Esophagus squamous epithelium (tissue), 4 donors: ENCODE results near the gene SRSF7.

Experiments used
- POLR2A ChIP-seq, 4 donors: fragments of 450-650 bp; IDR thresholded peaks; one replicate each; pipeline ENCODE4 v1.6.1; 2017; ENCODE audit warnings: antibody characterized with exemption in 4 of 4, mild to moderate bottlenecking in 4 of 4, moderate library complexity in 3 of 4
- TF ChIP-seq, protein P1 (sequence below), 6 experiments: fragments of 450-650 bp in 4 of 6; fragments of 200-600 bp in 2 of 6; sonication (generic) in 2 of 6; IDR thresholded peaks; one replicate each; pipeline ENCODE4 v1.5.1; 2016 to 2019; ENCODE audit warnings: antibody characterized with exemption in 6 of 6, mild to moderate bottlenecking in 4 of 6, moderate library complexity in 4 of 6

DNA sequence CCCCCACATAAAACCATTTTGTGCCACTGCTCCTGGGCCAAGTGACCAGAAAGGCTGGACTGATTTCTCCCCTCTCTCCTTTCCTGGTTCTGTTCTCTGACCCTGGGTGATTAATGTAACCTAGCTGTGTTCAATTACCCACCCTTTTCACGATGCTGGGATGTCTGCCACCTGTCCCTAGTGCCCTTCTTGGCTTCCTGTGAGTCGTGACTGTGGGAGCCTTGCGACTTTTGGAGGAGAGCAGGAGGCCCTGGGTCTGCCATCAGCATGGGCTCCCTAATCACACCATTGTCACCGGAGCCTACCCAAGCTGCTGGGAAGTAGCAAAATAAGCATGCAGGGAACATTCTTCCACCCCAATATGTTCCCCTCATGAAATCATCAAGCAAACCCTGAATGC is 38.3 kb downstream of the SRSF7 start:
- no peak for TF ChIP-seq POLR2A (IDR thresholded peaks at IDR 0.05)
- TF ChIP-seq, protein P1, sequence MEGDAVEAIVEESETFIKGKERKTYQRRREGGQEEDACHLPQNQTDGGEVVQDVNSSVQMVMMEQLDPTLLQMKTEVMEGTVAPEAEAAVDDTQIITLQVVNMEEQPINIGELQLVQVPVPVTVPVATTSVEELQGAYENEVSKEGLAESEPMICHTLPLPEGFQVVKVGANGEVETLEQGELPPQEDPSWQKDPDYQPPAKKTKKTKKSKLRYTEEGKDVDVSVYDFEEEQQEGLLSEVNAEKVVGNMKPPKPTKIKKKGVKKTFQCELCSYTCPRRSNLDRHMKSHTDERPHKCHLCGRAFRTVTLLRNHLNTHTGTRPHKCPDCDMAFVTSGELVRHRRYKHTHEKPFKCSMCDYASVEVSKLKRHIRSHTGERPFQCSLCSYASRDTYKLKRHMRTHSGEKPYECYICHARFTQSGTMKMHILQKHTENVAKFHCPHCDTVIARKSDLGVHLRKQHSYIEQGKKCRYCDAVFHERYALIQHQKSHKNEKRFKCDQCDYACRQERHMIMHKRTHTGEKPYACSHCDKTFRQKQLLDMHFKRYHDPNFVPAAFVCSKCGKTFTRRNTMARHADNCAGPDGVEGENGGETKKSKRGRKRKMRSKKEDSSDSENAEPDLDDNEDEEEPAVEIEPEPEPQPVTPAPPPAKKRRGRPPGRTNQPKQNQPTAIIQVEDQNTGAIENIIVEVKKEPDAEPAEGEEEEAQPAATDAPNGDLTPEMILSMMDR (IDR thresholded peaks at IDR 0.05), result no peak
